ENCODE measurements around the gene FAF1. TPM values are rescaled to one million over a fixed set of nuclear protein-coding genes. Genes with fewer than 3 reads are reported as not detected.

The FAF1 gene
- total and polyA plus RNA-seq, 2 donors (not counting 1 experiment from before 2014, with no cell fraction given), result 39.6 to 40.0 TPM

DNA sequence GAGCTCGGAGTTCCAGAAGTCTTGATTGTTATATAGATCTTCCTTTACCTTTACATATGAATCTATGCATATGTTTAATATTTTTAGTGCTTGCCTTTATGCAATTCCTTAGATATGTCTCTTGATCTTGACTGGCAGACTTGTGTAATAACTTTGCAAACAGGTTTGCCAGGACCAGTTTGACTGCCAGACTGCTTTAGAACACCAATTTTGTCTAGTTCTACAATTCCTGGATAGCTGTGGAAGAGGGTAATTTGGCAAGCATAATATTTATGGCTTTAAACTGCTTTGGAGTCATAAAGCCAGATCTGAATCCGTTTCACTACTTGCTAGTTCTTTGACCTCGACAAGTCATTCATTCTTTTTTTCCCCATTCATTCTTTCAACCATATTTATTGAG is 250.0 kb downstream of the FAF1 start:
- Histone ChIP-seq H3K4me2 (ENCODE audit: extremely low read depth, insufficient read depth, low read length) (no peak overlapping the region), H3K36me3 (ENCODE audit: control insufficient read depth, insufficient read depth, low read length) (no peaks in the 10 kb centered on the region), H3K4me3 (replicated peaks in 1 of 4; ENCODE audit: control extremely low read depth in 1 of 4, insufficient read depth in 1 of 4, low read depth in 3 of 4, low read length in 4 of 4) (no peak overlapping the region), H3K79me2 (ENCODE audit: control insufficient read depth, insufficient read depth, low read length) (no peaks in the 10 kb centered on the region), H3K9me3 (ENCODE audit: control insufficient read depth, insufficient read depth, low read depth, low read length) (no peaks in the 10 kb centered on the region), H3K9ac (ENCODE audit: insufficient read depth, low read length) (no peak overlapping the region), H4K20me1 (ENCODE audit: control insufficient read depth, extremely low read depth, insufficient read depth, low read length) (no peaks in the 10 kb centered on the region), H3K4me1 (ENCODE audit: control insufficient read depth, extremely low read depth, insufficient read depth, low read length) (no peaks in the 10 kb centered on the region), H2AFZ (ENCODE audit: low read length) (no peak overlapping the region), H3K27ac (ENCODE audit: insufficient read depth, low read length) (no peak overlapping the region), H3K27me3 (ENCODE audit: control insufficient read depth, insufficient read depth, low read length) (no peaks in the 10 kb centered on the region)
- no peak for TF ChIP-seq EZH2 (IDR thresholded peaks at IDR 0.05; ENCODE audit: low read length, missing control alignments)
- DNase-seq (ENCODE audit: low read depth in 2 of 2), result no peak

DNA sequence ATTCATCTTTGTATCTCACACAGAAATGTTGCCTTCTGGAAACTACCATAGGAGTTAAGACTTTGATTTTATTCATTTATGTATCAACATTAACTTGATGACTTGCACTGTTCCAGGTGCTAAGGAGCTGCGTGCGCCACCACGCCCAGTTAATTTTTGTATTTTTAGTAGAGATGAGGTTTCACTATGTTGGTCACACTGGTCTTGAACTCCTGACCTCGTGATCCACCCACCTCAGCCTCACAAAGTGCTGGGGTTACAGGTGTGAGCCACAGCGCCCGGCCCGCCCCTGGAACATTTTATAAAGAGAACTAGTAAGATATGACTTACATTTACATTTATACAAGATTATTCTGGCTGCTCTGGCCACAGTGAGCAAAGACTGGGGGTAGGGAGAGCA is 252.2 kb downstream of the FAF1 start:
- no peak for TF ChIP-seq EZH2 (IDR thresholded peaks at IDR 0.05; ENCODE audit: low read length, missing control alignments)
- TF ChIP-seq, protein P1, sequence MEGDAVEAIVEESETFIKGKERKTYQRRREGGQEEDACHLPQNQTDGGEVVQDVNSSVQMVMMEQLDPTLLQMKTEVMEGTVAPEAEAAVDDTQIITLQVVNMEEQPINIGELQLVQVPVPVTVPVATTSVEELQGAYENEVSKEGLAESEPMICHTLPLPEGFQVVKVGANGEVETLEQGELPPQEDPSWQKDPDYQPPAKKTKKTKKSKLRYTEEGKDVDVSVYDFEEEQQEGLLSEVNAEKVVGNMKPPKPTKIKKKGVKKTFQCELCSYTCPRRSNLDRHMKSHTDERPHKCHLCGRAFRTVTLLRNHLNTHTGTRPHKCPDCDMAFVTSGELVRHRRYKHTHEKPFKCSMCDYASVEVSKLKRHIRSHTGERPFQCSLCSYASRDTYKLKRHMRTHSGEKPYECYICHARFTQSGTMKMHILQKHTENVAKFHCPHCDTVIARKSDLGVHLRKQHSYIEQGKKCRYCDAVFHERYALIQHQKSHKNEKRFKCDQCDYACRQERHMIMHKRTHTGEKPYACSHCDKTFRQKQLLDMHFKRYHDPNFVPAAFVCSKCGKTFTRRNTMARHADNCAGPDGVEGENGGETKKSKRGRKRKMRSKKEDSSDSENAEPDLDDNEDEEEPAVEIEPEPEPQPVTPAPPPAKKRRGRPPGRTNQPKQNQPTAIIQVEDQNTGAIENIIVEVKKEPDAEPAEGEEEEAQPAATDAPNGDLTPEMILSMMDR (conservative IDR thresholded peaks at IDR 0.05 in 1 of 2, IDR thresholded peaks at IDR 0.05 in 1 of 2; ENCODE audit: low read depth in 1 of 2, low read length in 2 of 2), result no peak
- Histone ChIP-seq H3K27ac (ENCODE audit: insufficient read depth, low read length) (no peak overlapping the region), H3K36me3 (ENCODE audit: control insufficient read depth, insufficient read depth, low read length) (no peaks in the 10 kb centered on the region), H3K4me3 (replicated peaks in 1 of 4; ENCODE audit: control extremely low read depth in 1 of 4, insufficient read depth in 1 of 4, low read depth in 3 of 4, low read length in 4 of 4) (no peak overlapping the region), H3K27me3 (ENCODE audit: control insufficient read depth, insufficient read depth, low read length) (no peaks in the 10 kb centered on the region), H4K20me1 (ENCODE audit: control insufficient read depth, extremely low read depth, insufficient read depth, low read length) (no peaks in the 10 kb centered on the region), H3K4me1 (ENCODE audit: control insufficient read depth, extremely low read depth, insufficient read depth, low read length) (no peaks in the 10 kb centered on the region), H2AFZ (ENCODE audit: low read length) (no peak overlapping the region), H3K9me3 (ENCODE audit: control insufficient read depth, insufficient read depth, low read depth, low read length) (no peaks in the 10 kb centered on the region), H3K4me2 (ENCODE audit: extremely low read depth, insufficient read depth, low read length) (no peak overlapping the region), H3K79me2 (ENCODE audit: control insufficient read depth, insufficient read depth, low read length) (no peaks in the 10 kb centered on the region), H3K9ac (ENCODE audit: insufficient read depth, low read length) (no peak overlapping the region)
- DNase-seq (ENCODE audit: low read depth in 2 of 2), result no peak

GRCh38 chr1:50705699-50706098 is 254.4 kb downstream of the FAF1 start:
- Histone ChIP-seq H2AFZ (ENCODE audit: low read length) (no peak overlapping the region), H3K4me2 (ENCODE audit: extremely low read depth, insufficient read depth, low read length) (no peak overlapping the region), H3K27me3 (ENCODE audit: control insufficient read depth, insufficient read depth, low read length) (no peaks in the 10 kb centered on the region), H3K9me3 (ENCODE audit: control insufficient read depth, insufficient read depth, low read depth, low read length) (no peaks in the 10 kb centered on the region), H3K4me1 (ENCODE audit: control insufficient read depth, extremely low read depth, insufficient read depth, low read length) (no peaks in the 10 kb centered on the region), H3K9ac (ENCODE audit: insufficient read depth, low read length) (no peak overlapping the region), H4K20me1 (ENCODE audit: control insufficient read depth, extremely low read depth, insufficient read depth, low read length) (no peaks in the 10 kb centered on the region), H3K4me3 (replicated peaks in 1 of 4; ENCODE audit: control extremely low read depth in 1 of 4, insufficient read depth in 1 of 4, low read depth in 3 of 4, low read length in 4 of 4) (no peak overlapping the region), H3K79me2 (ENCODE audit: control insufficient read depth, insufficient read depth, low read length) (no peaks in the 10 kb centered on the region), H3K36me3 (ENCODE audit: control insufficient read depth, insufficient read depth, low read length) (no peaks in the 10 kb centered on the region), H3K27ac (ENCODE audit: insufficient read depth, low read length) (no peak overlapping the region)
- DNase-seq (ENCODE audit: low read depth in 2 of 2), result no peak
- TF ChIP-seq, protein P1 (conservative IDR thresholded peaks at IDR 0.05 in 1 of 2, IDR thresholded peaks at IDR 0.05 in 1 of 2; ENCODE audit: low read depth in 1 of 2, low read length in 2 of 2), result no peak
- no peak for TF ChIP-seq EZH2 (IDR thresholded peaks at IDR 0.05; ENCODE audit: low read length, missing control alignments)
